HL-60/S4 treated with phorbol 12-myristate 13-acetate at 8.2 ng/mL for 4 days and 3 days (cell line): ENCODE measurements around the gene TNRC6C.
"Not testable (repeated sequence)": the region's sequence is repeated elsewhere in the genome, so short reads cannot be mapped to it uniquely, and the experiment has no call there.

Source experiments
- in situ Hi-C: fragments of 300-500 bp; cut with MboI; formaldehyde crosslinking; loops from 2 replicates; pipeline ENCODE4 v1.15.0; 2022; ENCODE audit warnings: low sequenced_read_pairs

TNRC6C gene

GRCh38 chr17:77930780-77931768, 27.4 kb upstream of the TNRC6C start:
- in situ Hi-C loops = no loop called here

GRCh38 chr17:77933777-77934398, 24.6 kb upstream of the TNRC6C start:
- in situ Hi-C loops = no loop called here

GRCh38 chr17:77935121-77935571, 23.4 kb upstream of the TNRC6C start:
- in situ Hi-C loops = no loop called here

- in situ Hi-C loops = not testable (repeated sequence)
Observed at GRCh38 chr17:77935744-77936143, 22.8 kb upstream of the TNRC6C start.

GRCh38 chr17:77936881-77937280, 21.6 kb upstream of the TNRC6C start:
- in situ Hi-C loops = no loop called here

GRCh38 chr17:77941004-77941403, 17.5 kb upstream of the TNRC6C start:
- in situ Hi-C loops = no loop called here

- in situ Hi-C loops = no loop called here
Observed at GRCh38 chr17:77942112-77942988, 16.2 kb upstream of the TNRC6C start.

- in situ Hi-C loops = no loop called here
Observed at GRCh38 chr17:77943971-77944370, 14.5 kb upstream of the TNRC6C start.

GRCh38 chr17:77944390-77945222, 13.9 kb upstream of the TNRC6C start:
- in situ Hi-C loops = no loop called here

- in situ Hi-C loops = no loop called here
Observed at GRCh38 chr17:77946900-77947645, 11.4 kb upstream of the TNRC6C start.

- in situ Hi-C loops = no loop called here
Observed at GRCh38 chr17:77948690-77949114, 9.8 kb upstream of the TNRC6C start.

GRCh38 chr17:77951123-77951522, 7.4 kb upstream of the TNRC6C start:
- in situ Hi-C loops = no loop called here

- in situ Hi-C loops = no loop called here
Observed at GRCh38 chr17:77952368-77952767, 6.1 kb upstream of the TNRC6C start.

GRCh38 chr17:77957235-77957856, 1.2 kb upstream of the TNRC6C start:
- in situ Hi-C loops = no loop called here

- in situ Hi-C loops = no loop called here
Observed at GRCh38 chr17:77958716-77959125, 218 bp downstream of the TNRC6C start.

GRCh38 chr17:77959126-77959925, 823 bp downstream of the TNRC6C start:
- in situ Hi-C loops = no loop called here

GRCh38 chr17:77959926-77960521, 1.5 kb downstream of the TNRC6C start:
- in situ Hi-C loops = no loop called here

- in situ Hi-C loops = no loop called here
Observed at GRCh38 chr17:77961741-77962140, 3.2 kb downstream of the TNRC6C start.
